Measurements from ENCODE around the gene ARL5C.
A peak's percentile ranks its signal among the peaks of the same experiment; 100 is the strongest.

Gene ARL5C

GRCh38 chr17:39164675-39165143 is 1.3 kb downstream of the ARL5C start:
- peak; percentile 80 for TF ChIP-seq CTCF (IDR thresholded peaks at IDR 0.05)

GRCh38 chr17:39161962-39162361 is 4.0 kb downstream of the ARL5C start:
- no peak for TF ChIP-seq CTCF (IDR thresholded peaks at IDR 0.05)

GRCh38 chr17:39158623-39159022 is 7.3 kb downstream of the ARL5C start:
- no peak for TF ChIP-seq CTCF (IDR thresholded peaks at IDR 0.05)

GRCh38 chr17:39156491-39156890 is 9.5 kb downstream of the ARL5C start:
- TF ChIP-seq CTCF (IDR thresholded peaks at IDR 0.05), result no peak

GRCh38 chr17:39155654-39156053 is 10.3 kb downstream of the ARL5C start:
- no peak for TF ChIP-seq CTCF (IDR thresholded peaks at IDR 0.05)

GRCh38 chr17:39153599-39154051 is 12.3 kb downstream of the ARL5C start:
- TF ChIP-seq CTCF (IDR thresholded peaks at IDR 0.05), result no peak

- TF ChIP-seq CTCF (IDR thresholded peaks at IDR 0.05), result no peak
Observed at GRCh38 chr17:39151943-39152818, 13.8 kb downstream of the ARL5C start.
